Brain microvascular endothelial cell (primary cell): ENCODE data around the gene APOC4.
"Not testable (repeated sequence)": the region's sequence is repeated elsewhere in the genome, so short reads cannot be mapped to it uniquely, and the experiment has no call there.

Experiments used
- DNase-seq: peaks from one replicate; pipeline ENCODE4 v3.0.0-alpha.2; 2020
- H3K27ac ChIP-seq: fragments of 250-450 bp; sonication (Bioruptor Pico); 2 replicates; pipeline ENCODE4 v1.5.1; 2020; ENCODE audit warnings: mild to moderate bottlenecking, moderate library complexity
- H3K27me3 ChIP-seq: fragments of 250-450 bp; sonication (Bioruptor Pico); replicated peaks from 2 replicates; pipeline ENCODE4 v1.5.1; 2020; ENCODE audit warnings: mild to moderate bottlenecking
- H3K36me3 ChIP-seq: fragments of 250-450 bp; sonication (Bioruptor Pico); replicated peaks from 2 replicates; pipeline ENCODE4 v1.5.1; 2020; ENCODE audit warnings: mild to moderate bottlenecking
- H3K4me3 ChIP-seq: 2 replicates; pipeline ENCODE4 v1.5.1; 2011; ENCODE audit warnings: low read depth, mild to moderate bottlenecking, control low read depth, low read length, moderate library complexity
- in situ Hi-C: cut with HindIII; loops from 2 replicates; pipeline ENCODE4 v1.10.0; 2017; ENCODE audit warnings: low sequenced_read_pairs, low pct_ligation_motif_present
- TF ChIP-seq, protein P1 (sequence below): IDR thresholded peaks from 2 replicates; pipeline ENCODE4 v1.5.1; 2011; ENCODE audit warnings: low read depth, mild to moderate bottlenecking, moderate library complexity, low read length, control low read depth, inconsistent platforms; ENCODE audit errors: missing control alignments

APOC4 gene

DNA sequence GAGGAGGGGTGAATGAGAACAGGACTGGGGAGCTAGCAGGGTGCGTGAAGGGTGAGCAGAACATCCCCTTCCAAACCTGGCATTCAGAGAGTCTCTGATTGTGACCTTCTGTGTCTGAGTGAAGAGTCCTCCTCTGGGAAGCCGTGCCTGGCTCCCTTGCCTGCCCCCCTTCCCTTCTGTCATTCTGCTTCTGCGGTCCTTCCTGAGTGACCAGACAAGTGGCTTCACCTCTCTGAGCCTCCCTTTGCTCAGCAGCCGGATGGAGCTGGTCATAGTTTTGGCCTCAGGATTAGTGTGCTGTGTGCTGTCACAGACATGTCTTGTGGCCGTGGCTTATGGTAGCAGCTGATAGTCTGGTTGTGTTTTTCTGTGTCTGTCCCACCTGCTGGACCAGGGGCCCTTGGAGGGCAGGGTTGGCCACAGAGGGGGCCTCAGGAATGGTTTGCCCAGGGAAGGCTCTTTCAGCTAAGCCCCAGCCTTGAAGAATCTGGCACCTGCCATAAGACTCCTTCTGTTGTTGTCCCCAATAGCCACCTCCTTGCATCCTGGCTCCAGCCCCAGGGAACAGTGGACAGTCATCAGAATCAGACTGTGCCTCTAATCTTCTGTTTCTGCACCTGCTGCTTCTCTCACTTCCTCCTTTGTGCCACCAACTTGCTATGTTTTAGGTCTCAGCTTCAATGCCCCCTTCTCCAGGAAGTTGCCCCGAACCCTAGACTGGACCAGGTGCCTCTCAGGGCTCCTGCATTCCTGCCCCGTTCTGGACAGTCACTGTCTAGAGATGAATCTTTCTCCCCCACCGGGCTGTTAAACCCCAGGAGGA is 19.1 kb downstream of the APOC4 start:
- in situ Hi-C loops = no loop called here
- no peak for DNase-seq
- Histone ChIP-seq H3K36me3 (peaks cover 27% of the 10 kb centered on the region), H3K27ac (no peak overlapping the region), H3K4me3 (no peak overlapping the region), H3K27me3 (no peaks in the 10 kb centered on the region)
- TF ChIP-seq, protein P1, sequence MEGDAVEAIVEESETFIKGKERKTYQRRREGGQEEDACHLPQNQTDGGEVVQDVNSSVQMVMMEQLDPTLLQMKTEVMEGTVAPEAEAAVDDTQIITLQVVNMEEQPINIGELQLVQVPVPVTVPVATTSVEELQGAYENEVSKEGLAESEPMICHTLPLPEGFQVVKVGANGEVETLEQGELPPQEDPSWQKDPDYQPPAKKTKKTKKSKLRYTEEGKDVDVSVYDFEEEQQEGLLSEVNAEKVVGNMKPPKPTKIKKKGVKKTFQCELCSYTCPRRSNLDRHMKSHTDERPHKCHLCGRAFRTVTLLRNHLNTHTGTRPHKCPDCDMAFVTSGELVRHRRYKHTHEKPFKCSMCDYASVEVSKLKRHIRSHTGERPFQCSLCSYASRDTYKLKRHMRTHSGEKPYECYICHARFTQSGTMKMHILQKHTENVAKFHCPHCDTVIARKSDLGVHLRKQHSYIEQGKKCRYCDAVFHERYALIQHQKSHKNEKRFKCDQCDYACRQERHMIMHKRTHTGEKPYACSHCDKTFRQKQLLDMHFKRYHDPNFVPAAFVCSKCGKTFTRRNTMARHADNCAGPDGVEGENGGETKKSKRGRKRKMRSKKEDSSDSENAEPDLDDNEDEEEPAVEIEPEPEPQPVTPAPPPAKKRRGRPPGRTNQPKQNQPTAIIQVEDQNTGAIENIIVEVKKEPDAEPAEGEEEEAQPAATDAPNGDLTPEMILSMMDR = no peak

DNA sequence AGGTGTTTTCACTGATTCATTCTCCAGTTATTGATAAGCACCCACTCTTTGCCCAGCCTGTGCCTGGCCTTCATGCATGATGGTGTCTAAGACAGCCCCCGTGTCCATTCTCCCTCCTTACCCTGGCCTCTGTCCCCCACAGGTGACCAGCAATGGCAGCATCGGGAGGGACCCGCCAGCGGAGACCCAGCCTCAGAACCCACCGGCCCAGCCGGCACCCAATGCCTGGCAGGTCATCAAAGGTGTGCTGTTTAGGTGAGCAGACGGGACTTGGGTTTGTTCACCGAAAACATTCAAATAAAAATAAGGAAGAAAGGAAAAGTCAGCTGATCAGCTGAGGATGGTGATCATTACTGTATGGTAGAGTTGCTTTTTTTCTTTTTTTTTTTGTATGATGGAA is 19.8 kb downstream of the APOC4 start:
- Histone ChIP-seq H3K27me3 (no peaks in the 10 kb centered on the region), H3K36me3 (peaks cover 27% of the 10 kb centered on the region), H3K27ac (no peak overlapping the region), H3K4me3 (no peak overlapping the region)
- TF ChIP-seq, protein P1 = no peak
- in situ Hi-C loops = no loop called here
- no peak for DNase-seq

DNA sequence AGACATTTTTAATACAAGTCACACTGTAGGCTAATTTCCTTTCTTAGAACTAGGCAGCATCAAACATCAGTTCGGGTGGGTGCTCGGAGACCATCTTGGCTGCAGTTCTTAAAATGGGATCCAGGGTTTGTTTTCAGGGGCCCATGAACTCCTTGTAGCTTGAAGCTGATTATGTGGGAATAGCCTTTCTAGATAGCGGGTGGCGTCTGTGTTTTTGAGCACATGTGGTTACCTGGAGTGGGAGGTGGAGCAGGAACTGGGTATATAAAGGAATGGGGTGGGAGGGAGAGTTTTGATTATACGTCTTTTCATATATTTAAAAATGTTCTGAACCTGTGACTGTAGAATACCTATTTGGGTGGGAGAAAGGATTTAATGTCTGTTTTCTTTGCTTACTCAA is 26.1 kb downstream of the APOC4 start:
- TF ChIP-seq, protein P1 = no peak
- H3K27ac ChIP-seq = no peak overlapping the region
- H3K27me3 ChIP-seq = no peaks in the 10 kb centered on the region
- in situ Hi-C loops = no loop called here
- H3K36me3 ChIP-seq = peaks cover 28% of the 10 kb centered on the region
- no peak overlapping the region for H3K4me3 ChIP-seq
- DNase-seq = no peak

DNA sequence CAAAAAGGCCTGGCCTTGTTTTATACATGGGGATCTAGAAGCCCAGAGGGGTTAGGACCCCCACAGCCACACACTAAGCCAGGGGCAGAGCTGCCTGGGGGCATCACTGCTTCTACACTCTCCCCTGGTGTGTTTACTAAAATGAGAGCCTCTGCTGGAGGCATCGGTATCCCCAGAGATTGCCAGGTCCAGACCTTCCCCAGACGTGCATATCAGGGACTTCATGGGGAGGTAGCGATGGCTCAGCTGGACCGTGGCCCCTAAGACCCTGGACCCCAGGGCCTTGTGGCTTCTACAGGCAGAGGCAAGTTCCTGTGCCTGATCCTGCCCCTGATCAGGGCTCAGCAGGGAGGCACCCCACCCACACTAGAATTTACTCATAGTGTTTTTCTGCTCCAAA is 26.6 kb downstream of the APOC4 start:
- TF ChIP-seq, protein P1 = no peak
- no peak overlapping the region for H3K27ac ChIP-seq
- no peak overlapping the region for H3K4me3 ChIP-seq
- H3K36me3 ChIP-seq = peaks cover 27% of the 10 kb centered on the region
- DNase-seq = no peak
- H3K27me3 ChIP-seq = no peaks in the 10 kb centered on the region
- in situ Hi-C loops = no loop called here

DNA sequence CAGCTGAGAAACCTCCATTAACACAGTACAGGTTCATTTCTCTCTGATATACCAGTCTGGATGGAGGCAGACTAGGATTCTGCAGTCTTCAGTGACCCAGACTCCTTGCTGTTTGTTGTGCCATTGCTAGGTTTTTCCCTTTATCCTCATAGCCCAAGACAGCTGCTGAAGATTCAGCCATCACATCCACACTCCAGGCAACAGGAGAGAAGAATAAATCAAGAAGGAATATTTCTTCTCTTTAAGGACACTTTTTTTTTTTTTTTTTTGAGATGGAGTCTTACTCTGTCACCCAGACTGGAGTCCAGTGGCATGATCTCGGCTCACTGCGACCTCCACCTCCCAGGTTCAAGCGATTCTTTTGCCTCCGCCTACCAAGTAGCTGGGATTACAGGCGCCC is 27.4 kb downstream of the APOC4 start:
- no peak overlapping the region for H3K4me3 ChIP-seq
- H3K27ac ChIP-seq = no peak overlapping the region
- in situ Hi-C loops = no loop called here
- TF ChIP-seq, protein P1 = no peak
- H3K27me3 ChIP-seq = no peaks in the 10 kb centered on the region
- peaks cover 22% of the 10 kb centered on the region for H3K36me3 ChIP-seq
- DNase-seq = no peak

DNA sequence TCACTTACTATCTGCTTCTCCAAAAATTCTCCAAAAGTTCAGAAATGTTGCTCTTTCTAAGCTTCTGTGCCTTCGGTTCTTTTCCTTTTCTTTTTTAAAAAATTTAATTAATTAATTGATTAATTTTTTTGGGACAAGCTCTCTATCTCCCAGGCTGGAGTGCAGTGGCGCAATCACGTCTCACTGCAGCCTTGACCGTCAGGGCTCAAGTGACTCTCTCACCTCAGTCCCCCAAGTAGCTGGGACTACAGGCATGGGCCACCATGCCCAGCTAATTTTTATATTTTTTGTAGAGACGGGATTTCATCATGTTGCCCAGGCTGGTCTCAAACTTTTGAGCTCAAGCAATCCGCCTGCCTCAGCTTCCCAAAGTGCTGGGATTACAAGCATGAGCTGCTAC is 29.4 kb downstream of the APOC4 start:
- H3K27ac ChIP-seq, H3K27me3 ChIP-seq, DNase-seq, H3K4me3 ChIP-seq, in situ Hi-C loops: not testable (repeated sequence)
- H3K36me3 ChIP-seq = peaks cover 27% of the 10 kb centered on the region
